ENCODE measurements around the gene SLC22A31.
A peak's percentile ranks its signal among the peaks of the same experiment; 100 is the strongest.

The SLC22A31 gene

GRCh38 chr16:89197033-89197632, 3.2 kb downstream of the SLC22A31 start:
- TF ChIP-seq, protein P1, sequence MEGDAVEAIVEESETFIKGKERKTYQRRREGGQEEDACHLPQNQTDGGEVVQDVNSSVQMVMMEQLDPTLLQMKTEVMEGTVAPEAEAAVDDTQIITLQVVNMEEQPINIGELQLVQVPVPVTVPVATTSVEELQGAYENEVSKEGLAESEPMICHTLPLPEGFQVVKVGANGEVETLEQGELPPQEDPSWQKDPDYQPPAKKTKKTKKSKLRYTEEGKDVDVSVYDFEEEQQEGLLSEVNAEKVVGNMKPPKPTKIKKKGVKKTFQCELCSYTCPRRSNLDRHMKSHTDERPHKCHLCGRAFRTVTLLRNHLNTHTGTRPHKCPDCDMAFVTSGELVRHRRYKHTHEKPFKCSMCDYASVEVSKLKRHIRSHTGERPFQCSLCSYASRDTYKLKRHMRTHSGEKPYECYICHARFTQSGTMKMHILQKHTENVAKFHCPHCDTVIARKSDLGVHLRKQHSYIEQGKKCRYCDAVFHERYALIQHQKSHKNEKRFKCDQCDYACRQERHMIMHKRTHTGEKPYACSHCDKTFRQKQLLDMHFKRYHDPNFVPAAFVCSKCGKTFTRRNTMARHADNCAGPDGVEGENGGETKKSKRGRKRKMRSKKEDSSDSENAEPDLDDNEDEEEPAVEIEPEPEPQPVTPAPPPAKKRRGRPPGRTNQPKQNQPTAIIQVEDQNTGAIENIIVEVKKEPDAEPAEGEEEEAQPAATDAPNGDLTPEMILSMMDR (IDR thresholded peaks at IDR 0.05; ENCODE audit: low read length, missing control alignments) = no peak
- no peak overlapping the region for H3K4me3 ChIP-seq (replicated peaks; ENCODE audit: low read depth, low read length)
- DNase-seq (ENCODE audit: low read depth) = no peak

DNA sequence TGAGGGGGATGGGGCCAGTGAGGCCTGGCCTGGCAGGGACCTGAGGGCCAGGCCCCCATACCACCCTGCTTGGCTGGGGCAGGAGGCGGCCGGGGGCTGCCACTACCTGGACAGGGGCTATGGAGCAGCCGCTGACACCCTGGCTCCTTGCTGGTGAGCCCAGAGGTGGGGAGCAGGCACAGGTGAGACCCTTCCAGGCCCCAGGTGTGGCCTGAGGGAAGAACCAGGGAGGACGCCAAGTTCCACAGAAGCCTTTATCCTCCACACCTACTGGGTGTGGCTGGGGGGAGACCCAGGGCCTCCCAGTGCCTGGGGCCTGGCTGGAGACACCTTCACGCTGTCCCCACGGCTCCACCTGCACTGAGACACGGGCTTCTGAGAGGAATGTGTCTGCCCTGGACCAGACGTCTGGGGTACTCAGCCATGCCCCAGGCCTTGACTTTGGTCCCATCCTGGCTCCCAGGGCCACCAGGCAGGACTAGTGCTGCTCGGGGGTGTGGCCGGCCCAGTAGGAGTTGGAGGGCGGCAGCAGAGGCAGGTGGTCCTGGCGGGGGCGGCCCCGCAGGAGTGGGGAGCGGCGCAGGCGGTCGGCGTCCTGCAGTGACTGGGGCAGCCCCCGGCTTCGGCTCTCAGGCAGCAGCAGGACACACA, 4.7 kb downstream of the SLC22A31 start:
- DNase-seq (ENCODE audit: low read depth) = no peak
- TF ChIP-seq, protein P1 (IDR thresholded peaks at IDR 0.05; ENCODE audit: low read length, missing control alignments) = no peak
- H3K4me3 ChIP-seq (replicated peaks; ENCODE audit: low read depth, low read length) = no peak overlapping the region

GRCh38 chr16:89194340-89195311, 5.7 kb downstream of the SLC22A31 start:
- TF ChIP-seq, protein P1 (IDR thresholded peaks at IDR 0.05; ENCODE audit: low read length, missing control alignments) = no peak
- no peak for DNase-seq (ENCODE audit: low read depth)
- no peak overlapping the region for H3K4me3 ChIP-seq (replicated peaks; ENCODE audit: low read depth, low read length)

GRCh38 chr16:89193576-89194293, 6.6 kb downstream of the SLC22A31 start:
- DNase-seq (ENCODE audit: low read depth) = no peak
- H3K4me3 ChIP-seq (replicated peaks; ENCODE audit: low read depth, low read length) = no peak overlapping the region
- TF ChIP-seq, protein P1 (IDR thresholded peaks at IDR 0.05; ENCODE audit: low read length, missing control alignments) = no peak

DNA sequence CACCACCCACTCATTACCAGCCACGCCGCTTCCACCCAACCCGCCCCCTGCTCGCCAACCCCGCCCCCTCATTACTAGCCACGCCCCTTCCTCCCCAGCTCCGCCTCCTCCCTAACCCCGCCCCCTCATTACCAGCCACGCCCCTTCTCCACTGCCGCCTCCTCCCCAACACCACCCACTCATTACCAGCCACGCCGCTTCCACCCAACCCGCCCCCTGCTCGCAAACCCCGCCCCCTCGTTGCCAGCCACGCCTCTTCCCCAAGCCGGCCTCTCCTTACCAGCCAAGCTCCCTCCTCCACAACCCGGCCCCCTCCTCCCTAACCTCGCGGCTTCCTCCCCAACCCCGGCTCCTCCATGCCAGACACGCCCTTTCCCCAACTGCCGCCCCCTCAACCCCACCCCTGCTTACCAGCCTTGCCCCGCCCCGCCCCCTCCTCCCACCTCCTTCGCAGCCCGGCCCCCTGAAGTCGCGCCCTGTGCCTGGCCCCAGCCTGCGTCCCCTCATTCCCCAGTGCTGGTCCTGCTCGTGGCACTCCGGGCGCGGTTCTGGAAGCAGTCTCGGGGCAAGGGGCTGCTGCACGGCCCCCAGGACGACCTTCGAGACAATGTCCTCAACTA, 7.3 kb downstream of the SLC22A31 start:
- TF ChIP-seq, protein P1 (IDR thresholded peaks at IDR 0.05; ENCODE audit: low read length, missing control alignments) = no peak
- DNase-seq (ENCODE audit: low read depth) = peak; percentile 88
- no peak overlapping the region for H3K4me3 ChIP-seq (replicated peaks; ENCODE audit: low read depth, low read length)

DNA sequence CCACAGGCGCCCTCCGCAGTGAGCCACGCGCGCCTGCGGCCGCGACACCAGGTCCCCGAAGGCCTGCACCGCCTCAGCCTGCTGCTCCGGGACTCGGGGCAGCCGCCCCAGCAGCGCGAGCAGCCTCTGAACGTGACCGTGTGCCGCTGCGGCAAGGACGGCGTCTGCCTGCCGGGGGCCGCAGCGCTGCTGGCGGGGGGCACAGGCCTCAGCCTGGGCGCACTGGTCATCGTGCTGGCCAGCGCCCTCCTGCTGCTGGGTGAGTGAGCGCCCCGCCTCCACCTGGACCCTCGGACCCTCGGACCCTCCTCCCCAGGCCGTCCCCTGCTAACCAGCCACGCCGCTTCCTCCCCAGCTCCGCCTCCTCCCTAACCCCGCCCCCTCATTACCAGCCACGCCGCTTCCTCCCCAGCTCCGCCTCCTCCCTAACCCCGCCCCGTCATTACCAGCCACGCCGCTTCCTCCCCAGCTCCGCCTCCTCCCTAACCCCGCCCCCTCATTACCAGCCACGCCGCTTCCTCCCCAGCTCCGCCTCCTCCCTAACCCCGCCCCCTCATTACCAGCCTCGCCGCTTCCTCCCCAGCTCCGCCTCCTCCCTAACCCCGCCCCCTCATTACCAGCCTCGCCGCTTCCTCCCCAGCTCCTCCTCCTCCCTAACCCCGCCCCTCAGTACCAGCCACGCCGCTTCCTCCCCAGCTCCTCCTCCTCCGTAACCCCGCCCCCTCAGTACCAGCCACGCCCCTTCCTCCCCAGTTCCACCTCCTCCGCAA, 8.0 kb downstream of the SLC22A31 start:
- peak; percentile 96 for DNase-seq (ENCODE audit: low read depth)
- H3K4me3 ChIP-seq (replicated peaks; ENCODE audit: low read depth, low read length) = peak overlapping the region; percentile 49
